HEK293T (cell line): ENCODE results near the gene C2CD3.

Experiments
- ARNT ChIP-seq: fragments of 450-650 bp; IDR thresholded peaks from 2 replicates; pipeline ENCODE4 v1.6.1; 2017; ENCODE audit warnings: mild to moderate bottlenecking
- BHLHE40 ChIP-seq: fragments of 450-650 bp; IDR thresholded peaks from 2 replicates; pipeline ENCODE4 v1.6.1; 2016; ENCODE audit warnings: mild to moderate bottlenecking, moderate library complexity, borderline replicate concordance
- FOXA1 ChIP-seq: fragments of 450-650 bp; IDR thresholded peaks from 2 replicates; pipeline ENCODE4 v1.6.1; 2016; ENCODE audit warnings: mild to moderate bottlenecking
- NFRKB ChIP-seq: fragments of 450-650 bp; IDR thresholded peaks from 2 replicates; pipeline ENCODE4 v1.6.1; 2016; ENCODE audit warnings: mild to moderate bottlenecking, moderate library complexity
- SP1 ChIP-seq: fragments of 450-650 bp; IDR thresholded peaks from 2 replicates; pipeline ENCODE4 v1.6.1; 2017
- SUZ12 ChIP-seq: fragments of 450-650 bp; IDR thresholded peaks from 2 replicates; pipeline ENCODE4 v1.6.1; 2016; ENCODE audit warnings: mild to moderate bottlenecking
- TARDBP ChIP-seq: fragments of 450-650 bp; IDR thresholded peaks from 2 replicates; pipeline ENCODE4 v1.6.1; 2016
- ZNF384 ChIP-seq: fragments of 450-650 bp; IDR thresholded peaks from 2 replicates; pipeline ENCODE4 v1.6.1; 2016

- TF ChIP-seq ARNT (no peak), SUZ12 (no peak), NFRKB (no peak), BHLHE40 (no peak), TARDBP (no peak), SP1 (no peak), FOXA1 (no peak), ZNF384 (no peak)
Measured at GRCh38 chr11:73968356-73968966, 202.3 kb downstream of the C2CD3 start.
